Natural killer cell (primary cell): ENCODE measurements around the gene PTPN9. TPM values are rescaled to one million over a fixed set of nuclear protein-coding genes. Genes with fewer than 3 reads are reported as not detected.
A peak's percentile ranks its signal among the peaks of the same experiment; 100 is the strongest.

Experiments used
- ATAC-seq, 3 donors: fragments of 150-1000 bp in 2 of 3; fragments of 200-7000 bp in 1 of 3; cut with Tn5 transposase; 1 replicate in 1 of 3; 2 replicates in 2 of 3; pipeline ENCODE4 v1.10.0; 2021; ENCODE audit warnings: mild to moderate bottlenecking in 2 of 3, moderate library complexity in 2 of 3
- DNase-seq, 2 donors: peaks; one replicate each; pipeline versions ENCODE4 v3.0.0 to v3.0.0-alpha.2; 2013 to 2021; ENCODE audit warnings: mixed read lengths in 1 of 2
- H3K27ac ChIP-seq: one replicate; pipeline ENCODE4 v1.5.1; 2013; ENCODE audit warnings: mild to moderate bottlenecking, low read length
- H3K27me3 ChIP-seq: one replicate; pipeline ENCODE4 v1.6.1; 2013; ENCODE audit warnings: low read length; ENCODE audit not compliant: control insufficient read depth, insufficient read depth
- H3K36me3 ChIP-seq: one replicate; pipeline ENCODE4 v1.6.1; 2013; ENCODE audit warnings: low read length; ENCODE audit not compliant: control insufficient read depth, insufficient read depth
- H3K4me1 ChIP-seq: one replicate; pipeline ENCODE4 v1.6.1; 2013; ENCODE audit warnings: low read length; ENCODE audit not compliant: control insufficient read depth, insufficient read depth
- H3K4me3 ChIP-seq: one replicate; pipeline ENCODE4 v1.5.1; 2013; ENCODE audit warnings: low read length
- H3K9me3 ChIP-seq: one replicate; pipeline ENCODE4 v1.6.1; 2013; ENCODE audit warnings: low read length; ENCODE audit not compliant: control insufficient read depth, insufficient read depth
- H3K27ac Mint-ChIP-seq, 2 donors: one replicate each; pipeline ENCODE4 v1.8.0; 2022; ENCODE audit warnings: mild to moderate bottlenecking in 2 of 2, mixed read lengths in 2 of 2, moderate library complexity in 1 of 2
- H3K27me3 Mint-ChIP-seq, 2 donors: one replicate each; pipeline ENCODE4 v1.8.0; 2022; ENCODE audit warnings: low read depth in 2 of 2, mixed read lengths in 2 of 2
- H3K36me3 Mint-ChIP-seq: one replicate; pipeline ENCODE4 v1.8.0; 2022; ENCODE audit warnings: mixed read lengths
- H3K4me1 Mint-ChIP-seq, 2 donors: one replicate each; pipeline ENCODE4 v1.8.0; 2022; ENCODE audit warnings: mixed read lengths in 2 of 2
- H3K4me3 Mint-ChIP-seq: one replicate; pipeline ENCODE4 v1.8.0; 2022; ENCODE audit warnings: mild to moderate bottlenecking, moderate library complexity, mixed read lengths
- H3K9me3 Mint-ChIP-seq, 2 donors: one replicate each; pipeline ENCODE4 v1.8.0; 2022; ENCODE audit warnings: mixed read lengths in 2 of 2
- WGBS: methylation state at CpG from one replicate; pipeline ENCODE4 v1.1.7; 2013; ENCODE audit warnings: missing lambda C conversion rate; ENCODE audit not compliant: insufficient coverage; 5-methylcytosine and 5-hydroxymethylcytosine counted together
- intact Hi-C: fragments of 100-400 bp; cut with micrococcal nuclease; formaldehyde crosslinking; loops from one replicate; pipeline ENCODE4 v1.14.2; 2022
- total RNA-seq, 4 donors: library from RNA; stranded (reverse); fragments of 120-200 nt in 1 of 4; gene quantifications; one replicate each; pipeline versions ENCODE4 v1.2.3 to v1.2.4, GENCODE V29; 2013 to 2022
- TF ChIP-seq, protein P1 (sequence below): fragments of 200-600 bp; IDR thresholded peaks from one replicate; pipeline ENCODE4 v1.8.0; 2022; ENCODE audit warnings: antibody characterized with exemption

The PTPN9 gene
- total RNA-seq = 10 to 100 TPM; 28.3 to 33.0 (median 28.9) TPM
- total RNA-seq (2013) = 25.4 TPM

GRCh38 chr15:75578948-75579920, at the start of gene PTPN9:
Gene PTPN9, minus strand, starts transcription at chr15:75579315. Its CDS starts 539 bp downstream, at chr15:75578776.
- H3K9me3 Mint-ChIP-seq = no peaks in the 10 kb centered on the region
- peak; percentile 52 to 79 for DNase-seq
- H3K36me3 Mint-ChIP-seq = no peaks in the 10 kb centered on the region
- H3K27ac ChIP-seq = peak within 1 kb of the TSS; percentile 64
- peak; percentile 80 to 86 (median 83) for ATAC-seq
- peak within 1 kb of the TSS; percentile 95 for H3K4me3 Mint-ChIP-seq
- H3K27me3 ChIP-seq = no peaks in the 10 kb centered on the region
- H3K9me3 ChIP-seq = no peaks in the 10 kb centered on the region
- intact Hi-C loops = loop anchor here (1.0 to 10.0 kb wide), 2 partner anchors 46 to 61 kb away; partner anchors contain the start of genes IMP3 and SNUPN
- no peaks in the 10 kb centered on the region for H3K27me3 Mint-ChIP-seq
- no peaks in the 10 kb centered on the region for H3K36me3 ChIP-seq
- WGBS = 1% methylated on average over 69 of the region's 78 CpGs
- TF ChIP-seq, protein P1, sequence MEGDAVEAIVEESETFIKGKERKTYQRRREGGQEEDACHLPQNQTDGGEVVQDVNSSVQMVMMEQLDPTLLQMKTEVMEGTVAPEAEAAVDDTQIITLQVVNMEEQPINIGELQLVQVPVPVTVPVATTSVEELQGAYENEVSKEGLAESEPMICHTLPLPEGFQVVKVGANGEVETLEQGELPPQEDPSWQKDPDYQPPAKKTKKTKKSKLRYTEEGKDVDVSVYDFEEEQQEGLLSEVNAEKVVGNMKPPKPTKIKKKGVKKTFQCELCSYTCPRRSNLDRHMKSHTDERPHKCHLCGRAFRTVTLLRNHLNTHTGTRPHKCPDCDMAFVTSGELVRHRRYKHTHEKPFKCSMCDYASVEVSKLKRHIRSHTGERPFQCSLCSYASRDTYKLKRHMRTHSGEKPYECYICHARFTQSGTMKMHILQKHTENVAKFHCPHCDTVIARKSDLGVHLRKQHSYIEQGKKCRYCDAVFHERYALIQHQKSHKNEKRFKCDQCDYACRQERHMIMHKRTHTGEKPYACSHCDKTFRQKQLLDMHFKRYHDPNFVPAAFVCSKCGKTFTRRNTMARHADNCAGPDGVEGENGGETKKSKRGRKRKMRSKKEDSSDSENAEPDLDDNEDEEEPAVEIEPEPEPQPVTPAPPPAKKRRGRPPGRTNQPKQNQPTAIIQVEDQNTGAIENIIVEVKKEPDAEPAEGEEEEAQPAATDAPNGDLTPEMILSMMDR = peak; percentile 46
- peaks cover 18% of the 10 kb centered on the region for H3K4me1 ChIP-seq
- H3K4me3 ChIP-seq = peak within 1 kb of the TSS; percentile 83
- peak within 1 kb of the TSS; percentile 75 to 92 for H3K27ac Mint-ChIP-seq
- H3K4me1 Mint-ChIP-seq = peaks cover 22 to 23% of the 10 kb centered on the region in 2 donors

DNA sequence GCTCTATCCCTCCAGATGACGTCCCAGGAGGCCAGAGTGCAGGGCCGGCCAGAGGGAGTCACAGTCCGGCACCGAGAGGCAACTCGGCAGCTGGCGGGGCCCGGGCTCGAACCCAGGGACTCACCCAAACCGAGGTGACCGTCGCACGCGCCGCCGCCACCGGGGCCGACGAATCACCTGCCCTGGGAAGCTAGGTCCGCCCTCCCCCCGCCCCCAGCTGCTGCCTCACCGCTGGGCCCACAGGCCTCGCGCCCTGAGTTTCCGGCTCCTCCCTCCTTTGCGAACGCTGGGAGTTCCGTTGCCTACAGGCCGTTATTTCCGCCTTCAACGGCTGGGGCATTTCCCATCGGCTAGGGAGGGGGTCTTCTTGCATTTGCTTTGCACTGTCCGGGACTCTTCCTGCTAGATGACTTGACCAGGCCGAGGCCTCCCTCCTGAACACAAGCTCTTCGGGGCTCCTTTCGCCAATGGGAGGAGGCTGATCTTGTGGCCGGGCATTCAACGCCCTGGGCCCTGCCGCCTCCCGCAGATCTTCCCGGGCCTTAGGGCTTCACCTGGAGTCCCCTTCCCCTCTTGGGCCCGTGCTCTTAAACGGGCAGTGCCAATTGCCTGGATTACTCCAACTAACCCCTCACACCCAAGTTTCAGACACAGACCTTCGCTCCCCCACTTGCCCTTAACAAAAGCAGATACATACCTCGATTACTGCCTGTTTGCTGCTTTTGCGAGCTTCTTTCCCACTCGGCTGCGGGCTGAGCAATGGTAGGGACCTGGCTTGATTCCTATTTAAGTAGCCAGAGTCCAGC, 46.6 kb upstream of the PTPN9 start, which contains the start of gene SNUPN:
SNUPN (minus strand) TSS at position 184 of the 806 bp plus-strand sequence. CDS start 4,674 bp downstream, outside the sequence.
- H3K27me3 Mint-ChIP-seq = no peaks in the 10 kb centered on the region
- Histone ChIP-seq H3K9me3 (no peaks in the 10 kb centered on the region), H3K36me3 (no peaks in the 10 kb centered on the region), H3K4me1 (peaks cover 13% of the 10 kb centered on the region), H3K27ac (peak within 1 kb of the TSS; percentile 93), H3K4me3 (peak within 1 kb of the TSS; percentile 100), H3K27me3 (no peaks in the 10 kb centered on the region)
- DNase-seq (peak; percentile 85 to 97), ATAC-seq (peak; percentile 93 to 98 (median 95))
- WGBS = 1% methylated on average over 47 of the region's 47 CpGs
- no peaks in the 10 kb centered on the region for H3K9me3 Mint-ChIP-seq
- peak within 1 kb of the TSS; percentile 90 for H3K4me3 Mint-ChIP-seq
- TF ChIP-seq, protein P1 = no peak
- H3K27ac Mint-ChIP-seq = peak within 1 kb of the TSS; percentile 98 to 99
- intact Hi-C loops = loop anchor here (1.0 to 10.0 kb wide), 3 partner anchors 15 to 174 kb away; partner anchors contain the start of genes IMP3, PTPN9 and SIN3A
- peaks cover 19 to 21% of the 10 kb centered on the region in 2 donors for H3K4me1 Mint-ChIP-seq
- H3K36me3 Mint-ChIP-seq = no peaks in the 10 kb centered on the region

GRCh38 chr15:75622505-75622904, 43.4 kb upstream of the PTPN9 start:
- peaks cover 14% of the 10 kb centered on the region for H3K36me3 ChIP-seq

More at GRCh38 chr15:75622505-75622904, 43.4 kb upstream of the PTPN9 start:
- TF ChIP-seq, protein P1 = no peak
- H3K27ac ChIP-seq = no peak overlapping the region
- H3K36me3 Mint-ChIP-seq = no peaks in the 10 kb centered on the region
- intact Hi-C loops = loop anchor here (10.0 kb wide), 1 partner anchor 48 kb away; the partner anchor contains the start of gene PTPN9
- WGBS = 81% methylated on average over 2 of the region's 2 CpGs
- H3K27ac Mint-ChIP-seq = peak overlapping the region in 1 of 2 donors; percentile 21
- H3K4me3 Mint-ChIP-seq = no peak overlapping the region
- no peaks in the 10 kb centered on the region for H3K9me3 Mint-ChIP-seq
- H3K4me1 ChIP-seq = peaks cover 21% of the 10 kb centered on the region
- no peaks in the 10 kb centered on the region for H3K27me3 ChIP-seq
- no peaks in the 10 kb centered on the region for H3K27me3 Mint-ChIP-seq
- H3K9me3 ChIP-seq = no peaks in the 10 kb centered on the region
- DNase-seq = no peak
- H3K4me1 Mint-ChIP-seq = peaks cover 27 to 29% of the 10 kb centered on the region in 2 donors
- H3K4me3 ChIP-seq = no peak overlapping the region
- no peak for ATAC-seq
